ENCODE measurements around the gene NRCAM.
"Not testable (repeated sequence)": the region's sequence is repeated elsewhere in the genome, so short reads cannot be mapped to it uniquely, and the experiment has no call there.

The NRCAM gene

GRCh38 chr7:108393097-108393496, 63.1 kb downstream of the NRCAM start:
- not testable (repeated sequence) for DNase-seq

- not testable (repeated sequence) for DNase-seq
Observed at GRCh38 chr7:108387686-108388085, 68.5 kb downstream of the NRCAM start.

GRCh38 chr7:108385834-108386422, 70.3 kb downstream of the NRCAM start:
- no peak for DNase-seq

- DNase-seq = no peak
Observed at GRCh38 chr7:108384716-108385483, 71.3 kb downstream of the NRCAM start.

GRCh38 chr7:108382932-108383331, 73.3 kb downstream of the NRCAM start:
- peak; percentile 31 for DNase-seq

GRCh38 chr7:108380517-108380916, 75.7 kb downstream of the NRCAM start:
- DNase-seq = no peak

GRCh38 chr7:108376206-108376605, 80.0 kb downstream of the NRCAM start:
- DNase-seq = peak; percentile 84

GRCh38 chr7:108375668-108376067, 80.6 kb downstream of the NRCAM start:
- DNase-seq = no peak

- no peak for DNase-seq
Observed at GRCh38 chr7:108374899-108375298, 81.3 kb downstream of the NRCAM start.

GRCh38 chr7:108372618-108373017, 83.6 kb downstream of the NRCAM start:
- no peak for DNase-seq

- no peak for DNase-seq
Observed at GRCh38 chr7:108370616-108371015, 85.6 kb downstream of the NRCAM start.

GRCh38 chr7:108368466-108368865, 87.8 kb downstream of the NRCAM start:
- peak; percentile 67 for DNase-seq

GRCh38 chr7:108367946-108368345, 88.3 kb downstream of the NRCAM start:
- DNase-seq = peak; percentile 56

- DNase-seq = no peak
Observed at GRCh38 chr7:108367314-108367713, 88.9 kb downstream of the NRCAM start.

- no peak for DNase-seq
Observed at GRCh38 chr7:108363659-108364058, 92.6 kb downstream of the NRCAM start.

GRCh38 chr7:108360058-108360800, 96.0 kb downstream of the NRCAM start:
- DNase-seq = no peak

GRCh38 chr7:108358553-108358952, 97.7 kb downstream of the NRCAM start:
- DNase-seq = peak; percentile 97

- DNase-seq = peak; percentile 88
Observed at GRCh38 chr7:108351729-108352131, 104.5 kb downstream of the NRCAM start.

GRCh38 chr7:108348913-108349312, 107.3 kb downstream of the NRCAM start:
- no peak for DNase-seq

- no peak for DNase-seq
Observed at GRCh38 chr7:108347616-108348015, 108.6 kb downstream of the NRCAM start.

GRCh38 chr7:108345710-108346336, 110.4 kb downstream of the NRCAM start:
- peak; percentile 78 for DNase-seq

- no peak for DNase-seq
Observed at GRCh38 chr7:108340856-108341411, 115.3 kb downstream of the NRCAM start.

GRCh38 chr7:108340406-108340805, 115.8 kb downstream of the NRCAM start:
- DNase-seq = not testable (repeated sequence)

All from NCI-H146 (cell line).